Gastrocnemius medialis (tissue), 4 donors: ENCODE results near the gene CHST9. TPM values are rescaled to one million over a fixed set of nuclear protein-coding genes. Genes with fewer than 3 reads are reported as not detected.

Experiments used
- ATAC-seq, 2 donors: fragments of 150-250 bp; one replicate each; pipeline ENCODE4 v1.9.1; 2016
- DNase-seq, 2 donors: peaks; one replicate each; pipeline ENCODE4 v3.0.0-alpha.2; 2019
- H3K27ac ChIP-seq, 4 donors: fragments of 200-600 bp; sonication (generic); 1 replicate in 1 of 4; 2 replicates in 3 of 4; pipeline ENCODE4 v1.5.1; 2016 to 2018; ENCODE audit warnings: mild to moderate bottlenecking in 2 of 4, moderate library complexity in 1 of 4
- H3K27me3 ChIP-seq, 3 donors: fragments of 200-600 bp; sonication (generic) in 2 of 3; 1 replicate in 1 of 3; 2 replicates in 2 of 3; pipeline versions ENCODE4 v1.5.1 to v1.6.0; 2016 to 2019; ENCODE audit warnings: mild to moderate bottlenecking in 1 of 3, moderate library complexity in 1 of 3
- H3K36me3 ChIP-seq, 2 donors: fragments of 200-600 bp; sonication (generic) in 1 of 2; one replicate each; pipeline ENCODE4 v1.5.1; 2017 to 2018
- H3K4me1 ChIP-seq, 2 donors: fragments of 200-600 bp; sonication (generic) in 1 of 2; one replicate each; pipeline ENCODE4 v1.5.1; 2016 to 2017; ENCODE audit warnings: mild to moderate bottlenecking in 2 of 2
- H3K4me3 ChIP-seq, 4 donors: fragments of 200-600 bp; sonication (generic) in 3 of 4; 1 replicate in 1 of 4; 2 replicates in 3 of 4; pipeline ENCODE4 v1.5.1; 2016 to 2019; ENCODE audit warnings: mild to moderate bottlenecking in 2 of 4
- H3K9me3 ChIP-seq, 3 donors: fragments of 200-600 bp; sonication (generic) in 2 of 3; 1 replicate in 1 of 3; 2 replicates in 2 of 3; pipeline ENCODE4 v1.5.1; 2016 to 2019
- POLR2A ChIP-seq, 2 donors: fragments of 450-650 bp; IDR thresholded peaks; one replicate each; pipeline ENCODE4 v1.6.1; 2017; ENCODE audit warnings: antibody characterized with exemption in 2 of 2, mild to moderate bottlenecking in 2 of 2, moderate library complexity in 2 of 2
- in situ Hi-C, 4 donors: fragments of 200-750 bp; cut with MboI; loops; one replicate each; pipeline versions ENCODE4 v1.15.0 to v1.8.0; 2017; ENCODE audit warnings: low sequenced_read_pairs in 4 of 4
- intact Hi-C: fragments of 100-400 bp; cut with DNase I; formaldehyde crosslinking; loops from one replicate; pipeline ENCODE4 v1.15.1; 2023; ENCODE audit warnings: low total_unique reads
- total RNA-seq, 4 donors: library from RNA; depleted of rRNA; stranded (reverse); fragments of >200 nt; gene quantifications; one replicate each; pipeline versions ENCODE4 v1.1.0 to v1.2.3, GENCODE V29; 2016
- TF ChIP-seq, protein P1 (sequence below), 5 experiments: fragments of 450-650 bp in 3 of 5; fragments of 200-600 bp in 2 of 5; sonication (generic) in 2 of 5; IDR thresholded peaks in 4 of 5; conservative IDR thresholded peaks in 1 of 5; 1 replicate in 4 of 5; 2 replicates in 1 of 5; pipeline ENCODE4 v1.5.1; 2016 to 2019; ENCODE audit warnings: antibody characterized with exemption in 5 of 5, mild to moderate bottlenecking in 3 of 5, moderate library complexity in 3 of 5

CHST9 gene
- total RNA-seq, 4 donors from 2014 or later: 0.07 TPM; not detected in 3

DNA sequence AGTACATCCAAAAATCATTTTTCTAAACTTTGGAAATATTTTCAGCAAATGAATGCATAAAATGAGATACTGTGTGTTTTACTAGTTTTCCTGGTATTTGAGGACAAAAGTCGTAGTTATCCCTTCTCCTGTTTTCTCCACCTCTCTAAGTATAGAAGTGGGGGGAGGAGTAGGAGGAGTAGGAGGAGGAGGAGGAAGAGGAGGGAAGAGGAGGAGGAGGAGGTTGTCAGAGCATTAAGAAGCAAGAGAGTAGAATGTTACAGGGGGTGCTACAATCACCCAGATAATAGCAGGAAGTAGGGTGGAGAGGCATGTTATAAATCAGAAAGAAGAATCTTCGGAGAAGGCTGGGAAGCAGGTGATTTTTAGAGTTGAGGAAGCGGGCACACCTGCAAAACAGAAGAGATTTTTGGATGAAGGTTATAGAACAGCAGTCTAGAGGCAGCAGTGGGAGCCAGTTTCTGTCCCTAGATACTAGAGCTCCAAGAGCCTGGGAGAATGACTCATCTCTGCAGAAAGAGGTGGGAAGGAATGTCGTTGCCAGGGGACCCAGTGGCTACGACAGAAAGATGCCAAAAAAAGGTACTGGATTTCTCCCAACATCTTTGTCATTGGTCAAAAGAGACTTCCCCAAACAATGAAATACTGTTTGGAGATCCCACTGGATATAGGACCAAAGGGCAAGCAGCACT is 275.4 kb downstream of the CHST9 start:
- no peak overlapping the region for H3K4me3 ChIP-seq
- H3K9me3 ChIP-seq: no peaks in the 10 kb centered on the region
- H3K27ac ChIP-seq: no peak overlapping the region
- peaks cover 0 to 6% of the 10 kb centered on the region in 2 donors for H3K4me1 ChIP-seq
- H3K27me3 ChIP-seq: no peaks in the 10 kb centered on the region
- DNase-seq (no peak), ATAC-seq (no peak)
- intact Hi-C loops (loop anchor here (2.0 kb wide), 1 partner anchor 65 kb away; no protein-coding TSS in a partner anchor), in situ Hi-C loops (no loop called here)
- TF ChIP-seq, protein P1, sequence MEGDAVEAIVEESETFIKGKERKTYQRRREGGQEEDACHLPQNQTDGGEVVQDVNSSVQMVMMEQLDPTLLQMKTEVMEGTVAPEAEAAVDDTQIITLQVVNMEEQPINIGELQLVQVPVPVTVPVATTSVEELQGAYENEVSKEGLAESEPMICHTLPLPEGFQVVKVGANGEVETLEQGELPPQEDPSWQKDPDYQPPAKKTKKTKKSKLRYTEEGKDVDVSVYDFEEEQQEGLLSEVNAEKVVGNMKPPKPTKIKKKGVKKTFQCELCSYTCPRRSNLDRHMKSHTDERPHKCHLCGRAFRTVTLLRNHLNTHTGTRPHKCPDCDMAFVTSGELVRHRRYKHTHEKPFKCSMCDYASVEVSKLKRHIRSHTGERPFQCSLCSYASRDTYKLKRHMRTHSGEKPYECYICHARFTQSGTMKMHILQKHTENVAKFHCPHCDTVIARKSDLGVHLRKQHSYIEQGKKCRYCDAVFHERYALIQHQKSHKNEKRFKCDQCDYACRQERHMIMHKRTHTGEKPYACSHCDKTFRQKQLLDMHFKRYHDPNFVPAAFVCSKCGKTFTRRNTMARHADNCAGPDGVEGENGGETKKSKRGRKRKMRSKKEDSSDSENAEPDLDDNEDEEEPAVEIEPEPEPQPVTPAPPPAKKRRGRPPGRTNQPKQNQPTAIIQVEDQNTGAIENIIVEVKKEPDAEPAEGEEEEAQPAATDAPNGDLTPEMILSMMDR (IDR thresholded peaks at IDR 0.05 in 4 of 5, conservative IDR thresholded peaks at IDR 0.05 in 1 of 5): no peak
- no peak for TF ChIP-seq POLR2A (IDR thresholded peaks at IDR 0.05)
- no peaks in the 10 kb centered on the region for H3K36me3 ChIP-seq

DNA sequence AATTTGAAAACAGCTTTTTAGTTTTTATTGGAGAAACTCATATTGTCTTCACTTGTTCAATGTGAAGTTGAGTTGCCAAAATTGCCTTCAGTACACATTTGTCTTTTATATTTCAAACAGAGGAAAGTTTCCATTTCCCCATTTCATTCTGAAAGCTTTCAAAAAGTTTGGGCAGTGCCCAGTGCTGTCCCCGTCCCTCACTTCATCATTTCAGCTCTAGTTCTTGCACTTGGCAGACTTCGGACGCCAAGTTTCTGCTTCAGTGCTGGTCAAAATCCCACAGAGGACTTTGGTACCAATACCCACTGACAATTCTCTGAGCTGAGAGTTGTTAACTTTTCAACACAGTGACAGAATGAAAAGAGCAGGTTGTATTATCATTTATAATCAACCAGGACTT is 276.2 kb downstream of the CHST9 start:
- TF ChIP-seq POLR2A (IDR thresholded peaks at IDR 0.05): no peak
- intact Hi-C loops: loop anchor here (2.0 kb wide), 1 partner anchor 66 kb away; no protein-coding TSS in a partner anchor
- no peak for DNase-seq
- no peaks in the 10 kb centered on the region for H3K36me3 ChIP-seq
- H3K4me3 ChIP-seq: no peak overlapping the region
- in situ Hi-C loops: no loop called here
- no peaks in the 10 kb centered on the region for H3K27me3 ChIP-seq
- H3K4me1 ChIP-seq: peaks cover 0 to 6% of the 10 kb centered on the region in 2 donors
- H3K9me3 ChIP-seq: no peaks in the 10 kb centered on the region
- H3K27ac ChIP-seq: no peak overlapping the region
- no peak for ATAC-seq

DNA sequence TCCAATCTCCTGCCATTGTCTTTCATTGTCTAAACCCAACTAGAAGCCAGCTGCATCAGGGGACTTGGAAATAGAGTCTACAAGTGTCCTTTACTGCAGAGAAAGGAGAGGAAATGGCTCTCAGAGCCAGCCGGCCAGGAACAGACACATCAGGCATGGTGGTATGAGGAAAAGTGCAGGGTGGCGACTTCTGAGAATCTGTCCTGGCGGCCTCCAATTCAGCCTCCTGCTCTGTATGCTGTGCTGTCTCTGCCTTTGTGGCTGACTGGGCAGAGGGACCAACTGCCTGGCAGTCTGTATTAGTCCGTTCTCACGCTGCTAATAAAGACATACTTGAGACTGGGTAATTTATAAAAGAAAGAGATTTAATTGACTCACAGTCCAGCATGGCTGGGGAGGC is 282.8 kb downstream of the CHST9 start:
- H3K4me1 ChIP-seq: no peaks in the 10 kb centered on the region
- no peaks in the 10 kb centered on the region for H3K27me3 ChIP-seq
- no peaks in the 10 kb centered on the region for H3K36me3 ChIP-seq
- DNase-seq (no peak), ATAC-seq (no peak)
- no peaks in the 10 kb centered on the region for H3K9me3 ChIP-seq
- intact Hi-C loops (no loop called here), in situ Hi-C loops (no loop called here)
- TF ChIP-seq, protein P1 (IDR thresholded peaks at IDR 0.05 in 4 of 5, conservative IDR thresholded peaks at IDR 0.05 in 1 of 5): no peak
- no peak for TF ChIP-seq POLR2A (IDR thresholded peaks at IDR 0.05)
- H3K27ac ChIP-seq: no peak overlapping the region
- H3K4me3 ChIP-seq: no peak overlapping the region

DNA sequence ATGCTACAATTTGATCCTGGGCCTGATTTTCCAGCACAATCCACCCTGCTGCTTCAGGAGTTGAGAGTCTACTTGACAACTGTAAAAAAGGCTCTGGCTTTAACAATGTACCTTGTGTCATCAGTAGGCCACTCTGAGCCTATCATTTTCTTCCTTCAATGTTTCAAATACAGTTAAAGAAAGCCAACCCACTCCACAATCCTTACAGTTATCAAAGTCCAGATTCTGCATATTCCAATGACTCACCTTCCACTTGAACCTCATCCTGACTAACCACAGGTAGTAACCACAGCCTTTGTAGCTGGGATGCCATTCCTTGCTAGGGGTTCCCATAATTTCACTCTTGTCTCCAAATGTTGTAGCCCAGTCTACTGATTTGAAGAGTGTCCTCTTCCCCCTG is 284.1 kb downstream of the CHST9 start:
- DNase-seq (no peak), ATAC-seq (no peak)
- H3K27ac ChIP-seq: no peak overlapping the region
- intact Hi-C loops (no loop called here), in situ Hi-C loops (no loop called here)
- no peaks in the 10 kb centered on the region for H3K9me3 ChIP-seq
- H3K4me3 ChIP-seq: no peak overlapping the region
- no peaks in the 10 kb centered on the region for H3K36me3 ChIP-seq
- no peak for TF ChIP-seq POLR2A (IDR thresholded peaks at IDR 0.05)
- TF ChIP-seq, protein P1 (IDR thresholded peaks at IDR 0.05 in 4 of 5, conservative IDR thresholded peaks at IDR 0.05 in 1 of 5): no peak
- H3K27me3 ChIP-seq: no peaks in the 10 kb centered on the region
- no peaks in the 10 kb centered on the region for H3K4me1 ChIP-seq

DNA sequence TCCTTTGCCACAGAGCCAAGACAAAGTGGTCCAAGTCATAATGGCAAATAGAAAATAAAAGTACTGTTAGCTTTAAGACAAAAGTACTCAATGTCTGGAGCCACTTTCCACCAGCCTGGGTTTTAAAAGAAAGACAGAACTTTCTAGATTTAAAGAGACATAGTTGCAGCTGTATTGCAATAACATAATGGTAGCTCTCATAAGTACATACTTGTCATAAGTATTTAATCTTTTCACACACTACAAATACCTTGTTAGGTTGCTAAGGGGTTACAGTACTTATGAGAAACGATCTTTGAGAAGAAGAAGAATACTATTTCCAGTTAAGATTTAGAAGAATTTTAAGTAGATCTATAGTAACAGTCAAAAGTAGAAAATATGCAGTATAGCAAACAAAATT is 290.7 kb downstream of the CHST9 start:
- DNase-seq (no peak), ATAC-seq (no peak)
- Histone ChIP-seq H3K27me3 (no peaks in the 10 kb centered on the region), H3K4me3 (no peak overlapping the region), H3K36me3 (no peaks in the 10 kb centered on the region), H3K4me1 (no peaks in the 10 kb centered on the region), H3K27ac (no peak overlapping the region), H3K9me3 (no peaks in the 10 kb centered on the region)
- TF ChIP-seq, protein P1 (IDR thresholded peaks at IDR 0.05 in 4 of 5, conservative IDR thresholded peaks at IDR 0.05 in 1 of 5): no peak
- no peak for TF ChIP-seq POLR2A (IDR thresholded peaks at IDR 0.05)
- in situ Hi-C loops: no loop called here
- intact Hi-C loops: loop anchor here (10.0 kb wide), 1 partner anchor 50 kb away; no protein-coding TSS in a partner anchor
